Left forelimb (tissue), 1 donor: ENCODE results near the gene PLAAT3.
"Not testable (repeated sequence)": the region's sequence is repeated elsewhere in the genome, so short reads cannot be mapped to it uniquely, and the experiment has no call there.

Experiments
- DNase-seq: peaks from one replicate; pipeline ENCODE4 v3.0.0-alpha.2; 2018; ENCODE audit warnings: low spot score

The PLAAT3 gene

GRCh38 chr11:63609536-63609935, 4.7 kb downstream of the PLAAT3 start:
- no peak for DNase-seq

- no peak for DNase-seq
Observed at GRCh38 chr11:63608353-63609345, 5.6 kb downstream of the PLAAT3 start.

GRCh38 chr11:63603180-63603518, 11.1 kb downstream of the PLAAT3 start:
- DNase-seq = no peak

- DNase-seq = not testable (repeated sequence)
Observed at GRCh38 chr11:63602290-63603179, 11.7 kb downstream of the PLAAT3 start.

- DNase-seq = no peak
Observed at GRCh38 chr11:63599211-63600122, 14.8 kb downstream of the PLAAT3 start.

GRCh38 chr11:63598556-63598955, 15.7 kb downstream of the PLAAT3 start:
- DNase-seq = no peak

- no peak for DNase-seq
Observed at GRCh38 chr11:63595296-63595695, 18.9 kb downstream of the PLAAT3 start.

- no peak for DNase-seq
Observed at GRCh38 chr11:63592975-63593395, 21.2 kb downstream of the PLAAT3 start.

GRCh38 chr11:63590024-63590788, 24.0 kb downstream of the PLAAT3 start:
- DNase-seq = no peak

- no peak for DNase-seq
Observed at GRCh38 chr11:63589000-63589399, 25.2 kb downstream of the PLAAT3 start.

GRCh38 chr11:63586451-63587166, 27.6 kb downstream of the PLAAT3 start:
- DNase-seq = no peak

GRCh38 chr11:63583357-63583677, 30.9 kb downstream of the PLAAT3 start:
- DNase-seq = no peak

GRCh38 chr11:63581224-63581623, 33.0 kb downstream of the PLAAT3 start:
- DNase-seq = not testable (repeated sequence)

GRCh38 chr11:63578882-63579281, 35.4 kb downstream of the PLAAT3 start:
- DNase-seq = not testable (repeated sequence)

GRCh38 chr11:63574856-63575602, 39.2 kb downstream of the PLAAT3 start:
- no peak for DNase-seq

- DNase-seq = no peak
Observed at GRCh38 chr11:63573881-63574855, 40.1 kb downstream of the PLAAT3 start.

GRCh38 chr11:63572026-63572688, 42.1 kb downstream of the PLAAT3 start:
- DNase-seq = no peak

- DNase-seq = no peak
Observed at GRCh38 chr11:63569570-63569969, 44.7 kb downstream of the PLAAT3 start.
